WTC11 (cell line): ENCODE data around the gene DHX9. TPM values are rescaled to one million over a fixed set of nuclear protein-coding genes. Genes with fewer than 3 reads are reported as not detected.
A peak's percentile ranks its signal among the peaks of the same experiment; 100 is the strongest.

Source experiments
- ATAC-seq: fragments of 200-7000 bp; cut with Tn5 transposase; 2 replicates; pipeline ENCODE4 v1.10.0; 2021; ENCODE audit warnings: mild to moderate bottlenecking, moderate library complexity
- Bru-seq: library from RNA; stranded (reverse); fragments of 400-500 nt; gene quantifications from one replicate; lab custom pipeline; 2021; lab: Mats Ljungman, UMichigan
- CTCF ChIA-PET: fragments of 300-600 bp; sonication (Branson Sonifier 250); formaldehyde crosslinking; loops from one replicate; lab custom pipeline; 2021; ENCODE audit warnings: antibody characterized with exemption; lab: Charles Lee
- POLR2A ChIA-PET: fragments of 350-600 bp; sonication (Branson Sonifier 250); formaldehyde crosslinking; loops from one replicate; lab custom pipeline; 2021; ENCODE audit warnings: antibody characterized with exemption; lab: Charles Lee
- DNase-seq: peaks from one replicate; pipeline ENCODE4 v3.0.0; 2021; ENCODE audit warnings: low spot score
- H3K27ac Mint-ChIP-seq: 2 replicates; pipeline ENCODE4 v1.8.0; 2021; ENCODE audit warnings: mixed read lengths
- H3K27me3 Mint-ChIP-seq: 2 replicates; pipeline ENCODE4 v1.8.0; 2021; ENCODE audit warnings: low read depth, mild to moderate bottlenecking, moderate library complexity, mixed read lengths
- H3K36me3 Mint-ChIP-seq: 2 replicates; pipeline ENCODE4 v1.8.0; 2021; ENCODE audit warnings: mixed read lengths
- H3K4me1 Mint-ChIP-seq: 2 replicates; pipeline ENCODE4 v1.8.0; 2022; ENCODE audit warnings: mixed read lengths
- H3K4me3 Mint-ChIP-seq: 2 replicates; pipeline ENCODE4 v1.8.0; 2021; ENCODE audit warnings: mild to moderate bottlenecking, moderate library complexity, mixed read lengths
- H3K9me3 Mint-ChIP-seq: 2 replicates; pipeline ENCODE4 v1.8.0; 2021; ENCODE audit warnings: mixed read lengths
- ARID4B ChIP-seq: sonication (generic); formaldehyde crosslinking; IDR thresholded peaks from 2 replicates; pipeline ENCODE4 v1.8.0; 2023; ENCODE audit warnings: missing genetic modification reagents, mild to moderate bottlenecking, borderline replicate concordance
- ATF1 ChIP-seq: sonication (generic); formaldehyde crosslinking; IDR thresholded peaks from 2 replicates; pipeline ENCODE4 v1.8.1; 2023; ENCODE audit warnings: mild to moderate bottlenecking, moderate library complexity, missing genetic modification reagents
- E2F5 ChIP-seq: sonication (generic); formaldehyde crosslinking; IDR thresholded peaks from 2 replicates; pipeline ENCODE4 v1.8.1; 2022; ENCODE audit warnings: mild to moderate bottlenecking, moderate library complexity, missing genetic modification reagents
- ETV6 ChIP-seq: sonication (generic); formaldehyde crosslinking; IDR thresholded peaks from 2 replicates; pipeline ENCODE4 v1.8.1; 2022; ENCODE audit warnings: mild to moderate bottlenecking, missing genetic modification reagents
- HMGA2 ChIP-seq: fragments of 250-450 bp; sonication (Bioruptor Pico); IDR thresholded peaks from 2 replicates; pipeline ENCODE4 v1.4.0; 2021; ENCODE audit warnings: mild to moderate bottlenecking, moderate library complexity
- MYBL2 ChIP-seq: sonication (generic); formaldehyde crosslinking; IDR thresholded peaks from 2 replicates; pipeline ENCODE4 v1.8.1; 2023; ENCODE audit warnings: mild to moderate bottlenecking, moderate library complexity, missing genetic modification reagents
- NR3C1 ChIP-seq: sonication (generic); formaldehyde crosslinking; conservative IDR thresholded peaks from 2 replicates; pipeline ENCODE4 v1.8.1; 2023; ENCODE audit warnings: low read depth, mild to moderate bottlenecking, missing genetic modification reagents
- PRDM15 ChIP-seq: sonication (generic); formaldehyde crosslinking; IDR thresholded peaks from 2 replicates; pipeline ENCODE4 v1.8.0; 2022; ENCODE audit warnings: missing genetic modification reagents
- RORB ChIP-seq: fragments of 250-450 bp; sonication (Bioruptor Pico); IDR thresholded peaks from 2 replicates; pipeline ENCODE4 v1.9.0; 2021; ENCODE audit warnings: mild to moderate bottlenecking
- SMAD3 ChIP-seq: sonication (generic); formaldehyde crosslinking; IDR thresholded peaks from 2 replicates; pipeline ENCODE4 v1.8.0; 2022; ENCODE audit warnings: missing genetic modification reagents, mild to moderate bottlenecking, borderline replicate concordance
- SOX15 ChIP-seq: fragments of 250-450 bp; sonication (Bioruptor Pico); IDR thresholded peaks from 2 replicates; pipeline ENCODE4 v1.9.0; 2021; ENCODE audit warnings: mild to moderate bottlenecking
- USF1 ChIP-seq: sonication (generic); formaldehyde crosslinking; IDR thresholded peaks from 2 replicates; pipeline ENCODE4 v1.8.0; 2022; ENCODE audit warnings: mild to moderate bottlenecking, missing genetic modification reagents
- ZNF121 ChIP-seq: sonication (generic); formaldehyde crosslinking; IDR thresholded peaks from 2 replicates; pipeline ENCODE4 v1.8.0; 2023; ENCODE audit warnings: missing genetic modification reagents
- ZNF219 ChIP-seq: sonication (generic); formaldehyde crosslinking; IDR thresholded peaks from 2 replicates; pipeline ENCODE4 v1.8.0; 2023; ENCODE audit warnings: missing genetic modification reagents, mild to moderate bottlenecking, borderline replicate concordance
- ZNF281 ChIP-seq: sonication (generic); formaldehyde crosslinking; IDR thresholded peaks from 2 replicates; pipeline ENCODE4 v1.8.0; 2023; ENCODE audit warnings: mild to moderate bottlenecking, missing genetic modification reagents
- ZNF317 ChIP-seq: sonication (generic); formaldehyde crosslinking; IDR thresholded peaks from 2 replicates; pipeline ENCODE4 v1.8.1; 2023; ENCODE audit warnings: low read depth, mild to moderate bottlenecking, moderate library complexity, missing genetic modification reagents, borderline replicate concordance
- long read RNA-seq, 3 experiments: library from RNA in 1 of 3; library from capped mRNA in 1 of 3; library from polyadenylated mRNA in 1 of 3; unstranded in 2 of 3; stranded (forward) in 1 of 3; transcript quantifications; one replicate each; pipeline ENCODE4 v2.0.0, GENCODE V29; 2021
- total RNA-seq: library from RNA; stranded (reverse); gene quantifications from 3 replicates; pipeline ENCODE4 v1.2.3, GENCODE V29; 2021
- TF ChIP-seq, protein P1 (sequence below): sonication (generic); formaldehyde crosslinking; IDR thresholded peaks from 2 replicates; pipeline ENCODE4 v1.8.1; 2023; ENCODE audit warnings: mild to moderate bottlenecking, missing genetic modification reagents
- TF ChIP-seq, protein P2 (sequence below): fragments of 200-600 bp; IDR thresholded peaks from 2 replicates; pipeline ENCODE4 v1.8.0; 2022; ENCODE audit warnings: antibody characterized with exemption

Gene DHX9
- total RNA-seq: 227 to 280 TPM (median 239 TPM) in 3 replicates
- Bru-seq, nascent RNA: percentile 98 among the genes with signal in this experiment
- long read RNA-seq, experiment 1, full-length matches to known transcripts: 595 of 905 reads
- long read RNA-seq, experiment 1, partial matches to known transcripts: 209 of 905 reads
- long read RNA-seq, experiment 1, other reads (novel, unspliced or antisense): 101 of 905 reads
- long read RNA-seq, experiment 2, full-length matches to known transcripts: 49 of 263 reads
- long read RNA-seq, experiment 2, partial matches to known transcripts: 113 of 263 reads
- long read RNA-seq, experiment 2, other reads (novel, unspliced or antisense): 101 of 263 reads
- long read RNA-seq, experiment 3, full-length matches to known transcripts: 5 of 67 reads
- long read RNA-seq, experiment 3, partial matches to known transcripts: 61 of 67 reads
- long read RNA-seq, experiment 3, other reads (novel, unspliced or antisense): 1 of 67 reads

DNA sequence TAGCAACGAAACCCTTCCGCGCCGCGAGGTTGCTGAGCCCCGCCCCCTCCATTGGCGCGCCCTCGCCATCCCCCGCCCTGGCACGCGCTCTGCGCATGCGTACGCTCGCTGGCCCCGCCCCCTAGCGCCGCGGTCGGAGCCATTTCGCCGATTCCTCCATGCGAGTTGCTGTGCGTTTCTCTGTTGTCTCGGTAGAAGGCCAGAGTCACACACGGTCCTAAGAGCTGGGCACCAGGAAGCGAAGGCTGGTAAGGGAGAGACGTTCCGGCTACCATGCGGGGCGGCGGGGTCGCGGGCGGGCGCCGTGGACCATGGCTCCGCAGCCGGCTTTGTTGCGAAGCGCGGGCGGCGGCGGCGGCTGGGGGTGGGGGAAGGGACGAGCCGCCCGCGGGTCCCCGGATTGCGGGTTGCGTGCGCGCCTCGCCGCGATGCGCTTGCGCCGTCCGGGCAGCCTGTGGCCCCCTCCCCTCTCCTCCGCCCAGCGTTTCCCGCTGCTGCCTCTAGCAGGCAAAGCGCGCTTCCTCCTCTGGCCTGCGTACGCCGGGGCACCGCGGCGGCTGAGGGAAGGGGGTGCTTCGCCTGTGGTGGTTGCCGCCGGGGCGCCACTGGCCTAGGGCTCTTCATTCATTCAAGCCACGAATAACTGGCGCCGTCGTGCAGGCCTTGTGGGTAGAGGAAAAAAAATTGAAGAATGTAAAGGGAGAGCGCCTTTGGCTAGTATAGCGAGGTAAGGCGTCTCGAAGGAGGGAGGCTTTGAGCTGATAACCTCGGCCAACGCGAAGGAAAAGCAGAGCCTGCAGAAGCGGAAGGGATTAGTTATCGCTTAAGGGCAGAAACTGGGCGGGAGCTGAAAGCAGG lies at the start of gene DHX9:
DHX9 (plus strand) TSS at position 139 of the 858 bp plus-strand sequence. CDS start 3,220 bp downstream, outside the sequence.
- peak; percentile 93 for DNase-seq
- ChIA-PET POLR2A (interaction anchor here (0.8 to 0.9 kb wide), 2 partner anchors 9 to 49 kb away, joined by 3 to 5 read pairs; no protein-coding TSS in a partner anchor), CTCF (interaction anchor here (0.9 to 1.1 kb wide), 2 partner anchors 53 to 448 kb away, joined by 3 to 4 read pairs; partner anchors contain the start of gene GLUL)
- Mint-ChIP-seq H3K4me3 (peak within 1 kb of the TSS; percentile 98), H3K27me3 (no peaks in the 10 kb centered on the region), H3K9me3 (no peaks in the 10 kb centered on the region), H3K36me3 (peaks cover 40% of the 10 kb centered on the region), H3K27ac (peak within 1 kb of the TSS; percentile 98), H3K4me1 (peaks cover 43% of the 10 kb centered on the region)
- ATAC-seq: peak; percentile 88
- TF ChIP-seq, protein P1, sequence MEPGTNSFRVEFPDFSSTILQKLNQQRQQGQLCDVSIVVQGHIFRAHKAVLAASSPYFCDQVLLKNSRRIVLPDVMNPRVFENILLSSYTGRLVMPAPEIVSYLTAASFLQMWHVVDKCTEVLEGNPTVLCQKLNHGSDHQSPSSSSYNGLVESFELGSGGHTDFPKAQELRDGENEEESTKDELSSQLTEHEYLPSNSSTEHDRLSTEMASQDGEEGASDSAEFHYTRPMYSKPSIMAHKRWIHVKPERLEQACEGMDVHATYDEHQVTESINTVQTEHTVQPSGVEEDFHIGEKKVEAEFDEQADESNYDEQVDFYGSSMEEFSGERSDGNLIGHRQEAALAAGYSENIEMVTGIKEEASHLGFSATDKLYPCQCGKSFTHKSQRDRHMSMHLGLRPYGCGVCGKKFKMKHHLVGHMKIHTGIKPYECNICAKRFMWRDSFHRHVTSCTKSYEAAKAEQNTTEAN (CRISPR knock-in tag): peak; percentile 84; the same call in 1 of the 2 replicates
- 0 out of 2 replicates have a peak, but pooled peaks have one; percentile 0 for TF ChIP-seq USF1 (CRISPR knock-in tag)
- no peak for TF ChIP-seq ZNF121 (CRISPR knock-in tag)
- TF ChIP-seq HMGA2: no peak
- TF ChIP-seq, protein P2, sequence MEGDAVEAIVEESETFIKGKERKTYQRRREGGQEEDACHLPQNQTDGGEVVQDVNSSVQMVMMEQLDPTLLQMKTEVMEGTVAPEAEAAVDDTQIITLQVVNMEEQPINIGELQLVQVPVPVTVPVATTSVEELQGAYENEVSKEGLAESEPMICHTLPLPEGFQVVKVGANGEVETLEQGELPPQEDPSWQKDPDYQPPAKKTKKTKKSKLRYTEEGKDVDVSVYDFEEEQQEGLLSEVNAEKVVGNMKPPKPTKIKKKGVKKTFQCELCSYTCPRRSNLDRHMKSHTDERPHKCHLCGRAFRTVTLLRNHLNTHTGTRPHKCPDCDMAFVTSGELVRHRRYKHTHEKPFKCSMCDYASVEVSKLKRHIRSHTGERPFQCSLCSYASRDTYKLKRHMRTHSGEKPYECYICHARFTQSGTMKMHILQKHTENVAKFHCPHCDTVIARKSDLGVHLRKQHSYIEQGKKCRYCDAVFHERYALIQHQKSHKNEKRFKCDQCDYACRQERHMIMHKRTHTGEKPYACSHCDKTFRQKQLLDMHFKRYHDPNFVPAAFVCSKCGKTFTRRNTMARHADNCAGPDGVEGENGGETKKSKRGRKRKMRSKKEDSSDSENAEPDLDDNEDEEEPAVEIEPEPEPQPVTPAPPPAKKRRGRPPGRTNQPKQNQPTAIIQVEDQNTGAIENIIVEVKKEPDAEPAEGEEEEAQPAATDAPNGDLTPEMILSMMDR: no peak
- TF ChIP-seq E2F5 (CRISPR knock-in tag): peak; percentile 97
- peak; percentile 84 for TF ChIP-seq MYBL2 (CRISPR knock-in tag)
- TF ChIP-seq SOX15 (CRISPR knock-in tag): no peak
- peak; percentile 42; the same call in 1 of the 2 replicates for TF ChIP-seq SMAD3
- TF ChIP-seq ZNF317 (CRISPR knock-in tag): no peak
- 0 out of 2 replicates have a peak, but pooled peaks have one; percentile 12 for TF ChIP-seq NR3C1 (CRISPR knock-in tag)
- no peak for TF ChIP-seq RORB (CRISPR knock-in tag)
- TF ChIP-seq ETV6: peak; percentile 94
- no peak for TF ChIP-seq PRDM15 (CRISPR knock-in tag)
- TF ChIP-seq ZNF219 (CRISPR knock-in tag): no peak
- peak; percentile 30; the same call in 1 of the 2 replicates for TF ChIP-seq ATF1
- peak; percentile 73 for TF ChIP-seq ARID4B (CRISPR knock-in tag)
- peak; percentile 60; the same call in 1 of the 2 replicates for TF ChIP-seq ZNF281 (CRISPR knock-in tag)
